Measurements from ENCODE around the gene LGALS3BP.

- TF ChIP-seq CTCF (IDR thresholded peaks at IDR 0.05): no peak
- no peak for TF ChIP-seq POLR2A (IDR thresholded peaks at IDR 0.05)
These were observed 18.8 kb downstream of the LGALS3BP start for GRCh38 chr17:78960928-78961327.
